Forelimb muscle (tissue), 1 donor: Measurements from ENCODE around the gene H2BK1. TPM values are rescaled to one million over a fixed set of nuclear protein-coding genes. Genes with fewer than 3 reads are reported as not detected.

ENCODE experiments used
- DNase-seq: peaks from one replicate; pipeline ENCODE4 v3.0.0-alpha.2; 2013; ENCODE audit warnings: low read depth
- polyA plus RNA-seq: library from polyadenylated mRNA; unstranded; fragments of 120-200 nt; gene quantifications from one replicate; pipeline ENCODE4 v1.2.1, GENCODE V29; 2013; ENCODE audit not compliant: insufficient read length

The H2BK1 gene
- polyA plus RNA-seq, result not detected

GRCh38 chr7:151210087-151210854 lies at the start of gene H2BK1:
TSS of gene H2BK1 (minus strand) at chr7:151210488. CDS start at chr7:151210318, 170 bp downstream.
- no peak for DNase-seq

GRCh38 chr7:151257990-151258389 lies 47.7 kb upstream of the H2BK1 start:
- DNase-seq, result no peak

- no peak for DNase-seq
Observed at GRCh38 chr7:151256410-151257045, 46.2 kb upstream of the H2BK1 start.

GRCh38 chr7:151255390-151255789 lies 45.1 kb upstream of the H2BK1 start:
- no peak for DNase-seq

GRCh38 chr7:151254851-151255250 lies 44.6 kb upstream of the H2BK1 start:
- no peak for DNase-seq

- DNase-seq, result no peak
Observed at GRCh38 chr7:151254316-151254715, 44.0 kb upstream of the H2BK1 start.

- DNase-seq, result no peak
Observed at GRCh38 chr7:151252961-151253711, 42.8 kb upstream of the H2BK1 start.

GRCh38 chr7:151252561-151252835 lies 42.2 kb upstream of the H2BK1 start:
- DNase-seq, result no peak

GRCh38 chr7:151251689-151252560 lies 41.6 kb upstream of the H2BK1 start:
- no peak for DNase-seq

GRCh38 chr7:151251328-151251688 lies 41.0 kb upstream of the H2BK1 start:
- DNase-seq, result no peak

- DNase-seq, result no peak
Observed at GRCh38 chr7:151250181-151251132, 40.2 kb upstream of the H2BK1 start.

- no peak for DNase-seq
Observed at GRCh38 chr7:151249732-151250072, 39.4 kb upstream of the H2BK1 start.

- no peak for DNase-seq
Observed at GRCh38 chr7:151249034-151249731, 38.9 kb upstream of the H2BK1 start.

GRCh38 chr7:151248346-151249033 lies 38.2 kb upstream of the H2BK1 start, which contains the start of gene SMARCD3:
TSS of gene SMARCD3 (minus strand) at chr7:151248694. CDS start at chr7:151248562, 132 bp downstream.
- no peak for DNase-seq

- DNase-seq, result no peak
Observed at GRCh38 chr7:151247611-151248345, 37.5 kb upstream of the H2BK1 start.

- DNase-seq, result no peak
Observed at GRCh38 chr7:151246851-151247580, 36.7 kb upstream of the H2BK1 start.

- no peak for DNase-seq
Observed at GRCh38 chr7:151246102-151246850, 36.0 kb upstream of the H2BK1 start.
